Upper lobe of left lung (tissue), 6 donors: Measurements from ENCODE around the gene LYRM2. TPM values are rescaled to one million over a fixed set of nuclear protein-coding genes. Genes with fewer than 3 reads are reported as not detected.

Source experiments
- ATAC-seq, 2 donors: fragments of 200-7000 bp; cut with Tn5 transposase; one replicate each; pipeline ENCODE4 v1.9.1; 2022; ENCODE audit warnings: mild to moderate bottlenecking in 2 of 2, moderate library complexity in 2 of 2; ENCODE audit not compliant: low FRiP score in 2 of 2
- DNase-seq, 2 donors: peaks; one replicate each; pipeline ENCODE4 v3.0.0-alpha.2; 2019 to 2020
- H3K27ac ChIP-seq, 4 donors: fragments of 200-600 bp; sonication (generic); one replicate each; pipeline ENCODE4 v1.5.1; 2016 to 2019
- H3K27me3 ChIP-seq, 4 donors: fragments of 200-600 bp; sonication (generic); one replicate each; pipeline ENCODE4 v1.5.1; 2017 to 2019
- H3K36me3 ChIP-seq, 4 donors: fragments of 200-600 bp; sonication (generic); one replicate each; pipeline ENCODE4 v1.5.1; 2016 to 2019
- H3K4me1 ChIP-seq, 4 donors: fragments of 200-600 bp; sonication (generic); one replicate each; pipeline ENCODE4 v1.5.1; 2018 to 2019
- H3K4me3 ChIP-seq, 4 donors: fragments of 200-600 bp; sonication (generic); one replicate each; pipeline ENCODE4 v1.5.1; 2017 to 2019; ENCODE audit warnings: mild to moderate bottlenecking in 2 of 4, moderate library complexity in 1 of 4
- H3K9me3 ChIP-seq, 4 donors: fragments of 200-600 bp; sonication (generic); one replicate each; pipeline ENCODE4 v1.5.1; 2018 to 2019
- CTCF ChIP-seq, 6 experiments: fragments of 450-650 bp in 4 of 6; fragments of 200-600 bp in 2 of 6; sonication (generic) in 2 of 6; IDR thresholded peaks; one replicate each; pipeline ENCODE4 v1.5.1; 2016 to 2019; ENCODE audit warnings: antibody characterized with exemption in 6 of 6
- EP300 ChIP-seq, 4 donors: sonication (generic); formaldehyde crosslinking; IDR thresholded peaks; one replicate each; pipeline ENCODE4 v1.5.1; 2017; ENCODE audit warnings: antibody characterized with exemption in 4 of 4, control low read depth in 2 of 4
- POLR2A ChIP-seq, 4 donors: fragments of 450-650 bp; IDR thresholded peaks; one replicate each; pipeline ENCODE4 v1.5.1; 2016 to 2017; ENCODE audit warnings: antibody characterized with exemption in 4 of 4, mild to moderate bottlenecking in 2 of 4
- POLR2AphosphoS5 ChIP-seq, 2 donors: sonication (generic); formaldehyde crosslinking; IDR thresholded peaks; one replicate each; pipeline ENCODE4 v1.5.1; 2017; ENCODE audit warnings: antibody characterized with exemption in 2 of 2
- WGBS, 2 donors: methylation state at CpG; one replicate each; pipeline ENCODE4 v1.1.5; 2017 to 2018; 5-methylcytosine and 5-hydroxymethylcytosine counted together
- total RNA-seq, 6 donors: library from RNA; depleted of rRNA in 4 of 6; stranded (reverse); fragments of >200 nt in 4 of 6; gene quantifications; one replicate each; pipeline versions ENCODE4 v1.1.0 to v1.2.1, GENCODE V29; 2016 to 2021
- donor health status: DM: no; HTN: no; CAD: no; lungs with moderate emphysema.
- donor health status: DM: no; HTN: yes; CAD: no; lungs with severe emphysema.

LYRM2 gene
- total RNA-seq, 6 donors from 2014 or later: 7.3 to 32.4 (median 22.2) TPM

- H3K9me3 ChIP-seq: no peaks in the 10 kb centered on the region
- no peak overlapping the region for H3K27ac ChIP-seq
- peak in 4 of 6 experiments; percentile 15 to 68 (median 55) for TF ChIP-seq CTCF (IDR thresholded peaks at IDR 0.05)
- TF ChIP-seq EP300 (IDR thresholded peaks at IDR 0.05): no peak
These were observed 40.6 kb downstream of the LYRM2 start for GRCh38 chr6:89597988-89598387.

GRCh38 chr6:89597372-89597771, 41.2 kb downstream of the LYRM2 start:
- no peaks in the 10 kb centered on the region for H3K36me3 ChIP-seq
- no peak overlapping the region for H3K4me3 ChIP-seq
- H3K4me1 ChIP-seq: no peaks in the 10 kb centered on the region
- TF ChIP-seq POLR2A (IDR thresholded peaks at IDR 0.05) (no peak), POLR2AphosphoS5 (IDR thresholded peaks at IDR 0.05) (no peak), EP300 (IDR thresholded peaks at IDR 0.05) (no peak), CTCF (IDR thresholded peaks at IDR 0.05) (no peak)
- WGBS, 2 donors: 48 to 64% methylated on average over 2 of the region's 2 CpGs
- DNase-seq (no peak), ATAC-seq (no peak)
- no peak overlapping the region for H3K27ac ChIP-seq
- no peaks in the 10 kb centered on the region for H3K9me3 ChIP-seq
- H3K27me3 ChIP-seq: no peaks in the 10 kb centered on the region

More at GRCh38 chr6:89597988-89598387, 40.6 kb downstream of the LYRM2 start:
- no peaks in the 10 kb centered on the region for H3K4me1 ChIP-seq
- WGBS, 2 donors: 16 to 21% methylated on average over 3 of the region's 3 CpGs
- ATAC-seq (peak; percentile 54 to 66), DNase-seq (peak in 1 of 2 donors; percentile 38)
- H3K4me3 ChIP-seq: no peak overlapping the region
- H3K27me3 ChIP-seq: no peaks in the 10 kb centered on the region
- no peaks in the 10 kb centered on the region for H3K36me3 ChIP-seq

- 75 to 100% methylated on average over 1 of the region's 1 CpG for WGBS, 2 donors
- Histone ChIP-seq H3K36me3 (no peaks in the 10 kb centered on the region), H3K27ac (no peak overlapping the region), H3K4me3 (no peak overlapping the region), H3K27me3 (no peaks in the 10 kb centered on the region), H3K4me1 (no peaks in the 10 kb centered on the region), H3K9me3 (no peaks in the 10 kb centered on the region)
- no peak for DNase-seq
- no peak for TF ChIP-seq CTCF (IDR thresholded peaks at IDR 0.05)
- no peak for TF ChIP-seq EP300 (IDR thresholded peaks at IDR 0.05)
- TF ChIP-seq POLR2A (IDR thresholded peaks at IDR 0.05): no peak
- no peak for TF ChIP-seq POLR2AphosphoS5 (IDR thresholded peaks at IDR 0.05)
- ATAC-seq: no peak
These were observed 42.1 kb downstream of the LYRM2 start for GRCh38 chr6:89596484-89596883.

GRCh38 chr6:89596056-89596455, 42.5 kb downstream of the LYRM2 start:
- no peaks in the 10 kb centered on the region for H3K36me3 ChIP-seq
- 82 to 87% methylated on average over 2 of the region's 2 CpGs for WGBS, 2 donors
- TF ChIP-seq POLR2A (IDR thresholded peaks at IDR 0.05) (no peak), POLR2AphosphoS5 (IDR thresholded peaks at IDR 0.05) (no peak), CTCF (IDR thresholded peaks at IDR 0.05) (no peak), EP300 (IDR thresholded peaks at IDR 0.05) (no peak)
- no peak overlapping the region for H3K27ac ChIP-seq
- H3K4me3 ChIP-seq: no peak overlapping the region
- no peak for ATAC-seq
- H3K4me1 ChIP-seq: no peaks in the 10 kb centered on the region
- no peaks in the 10 kb centered on the region for H3K9me3 ChIP-seq
- H3K27me3 ChIP-seq: no peaks in the 10 kb centered on the region
- no peak for DNase-seq

- WGBS, 2 donors: 96 to 99% methylated on average over 4 of the region's 4 CpGs
- ATAC-seq: no peak
- Histone ChIP-seq H3K9me3 (no peaks in the 10 kb centered on the region), H3K27me3 (no peaks in the 10 kb centered on the region), H3K36me3 (no peaks in the 10 kb centered on the region), H3K27ac (no peak overlapping the region), H3K4me1 (no peaks in the 10 kb centered on the region), H3K4me3 (no peak overlapping the region)
- DNase-seq: no peak
- no peak for TF ChIP-seq POLR2AphosphoS5 (IDR thresholded peaks at IDR 0.05)
- TF ChIP-seq CTCF (IDR thresholded peaks at IDR 0.05): no peak
These were observed 46.8 kb downstream of the LYRM2 start for GRCh38 chr6:89591745-89592144.
